Stimulated activated CD8-positive, alpha-beta memory T cell treated with anti-CD3 and anti-CD28 coated beads, Interleukin-4, amount 100 ng/mL, for 48 hours (primary cell): Measurements from ENCODE around the gene PROC.

Experiments
- DNase-seq: peaks from one replicate; pipeline ENCODE4 v3.0.0-alpha.2; 2020

Gene PROC

DNA sequence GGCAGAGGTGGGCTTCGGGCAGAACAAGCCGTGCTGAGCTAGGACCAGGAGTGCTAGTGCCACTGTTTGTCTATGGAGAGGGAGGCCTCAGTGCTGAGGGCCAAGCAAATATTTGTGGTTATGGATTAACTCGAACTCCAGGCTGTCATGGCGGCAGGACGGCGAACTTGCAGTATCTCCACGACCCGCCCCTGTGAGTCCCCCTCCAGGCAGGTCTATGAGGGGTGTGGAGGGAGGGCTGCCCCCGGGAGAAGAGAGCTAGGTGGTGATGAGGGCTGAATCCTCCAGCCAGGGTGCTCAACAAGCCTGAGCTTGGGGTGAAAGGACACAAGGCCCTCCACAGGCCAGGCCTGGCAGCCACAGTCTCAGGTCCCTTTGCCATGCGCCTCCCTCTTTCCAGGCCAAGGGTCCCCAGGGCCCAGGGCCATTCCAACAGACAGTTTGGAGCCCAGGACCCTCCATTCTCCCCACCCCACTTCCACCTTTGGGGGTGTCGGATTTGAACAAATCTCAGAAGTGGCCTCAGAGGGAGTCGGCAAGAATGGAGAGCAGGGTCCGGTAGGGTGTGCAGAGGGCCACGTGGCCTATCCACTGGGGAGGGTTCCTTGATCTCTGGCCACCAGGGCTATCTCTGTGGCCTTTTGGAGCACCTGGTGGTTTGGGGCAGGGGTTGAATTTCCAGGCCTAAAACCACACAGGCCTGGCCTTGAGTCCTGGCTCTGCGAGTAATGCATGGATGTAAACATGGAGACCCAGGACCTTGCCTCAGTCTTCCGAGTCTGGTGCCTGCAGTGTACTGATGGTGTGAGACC is at the start of gene PROC:
TSS of gene PROC (plus strand) at position 128 of the 812 bp plus-strand sequence. CDS start 1,516 bp downstream, outside the sequence.
- DNase-seq, result no peak

DNA sequence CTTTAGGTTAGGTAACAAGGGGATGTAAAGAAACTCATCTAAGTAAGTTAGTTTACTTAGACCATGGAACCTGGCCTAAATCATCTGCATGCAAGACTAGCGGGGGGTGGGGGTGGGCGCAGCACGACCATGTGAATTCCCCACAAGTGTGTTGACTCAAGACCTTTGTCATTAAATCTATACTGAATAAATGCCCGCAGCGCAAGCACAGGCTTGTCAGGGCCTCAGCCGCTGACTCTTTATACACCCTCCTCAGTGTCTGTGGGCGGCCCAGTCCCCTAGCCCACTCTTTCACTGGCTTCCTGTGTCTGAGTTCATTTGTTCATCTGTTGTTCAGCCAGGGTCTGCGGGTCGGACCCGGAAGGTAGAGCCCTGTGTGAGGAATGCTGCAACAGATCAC is 48.2 kb upstream of the PROC start:
- no peak for DNase-seq

DNA sequence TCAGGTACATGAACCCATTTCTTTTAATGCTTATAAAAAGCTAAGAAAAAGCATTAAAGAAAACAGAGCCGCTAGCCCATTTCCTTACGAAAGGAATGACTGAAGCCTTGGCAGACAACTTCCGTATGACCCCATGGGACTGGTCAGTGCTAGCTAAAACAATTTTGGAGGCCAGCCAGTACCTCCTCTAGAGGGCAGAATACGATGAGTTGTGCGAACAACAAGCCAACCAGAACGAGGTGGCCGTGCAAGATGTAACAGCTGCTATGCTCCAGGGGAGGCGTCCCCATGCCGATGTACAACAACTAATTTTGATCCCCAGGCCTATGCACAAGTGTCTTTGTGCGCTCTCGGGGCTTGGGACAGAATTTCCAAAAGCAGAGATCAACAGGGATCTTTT is 47.2 kb upstream of the PROC start:
- no peak for DNase-seq

DNA sequence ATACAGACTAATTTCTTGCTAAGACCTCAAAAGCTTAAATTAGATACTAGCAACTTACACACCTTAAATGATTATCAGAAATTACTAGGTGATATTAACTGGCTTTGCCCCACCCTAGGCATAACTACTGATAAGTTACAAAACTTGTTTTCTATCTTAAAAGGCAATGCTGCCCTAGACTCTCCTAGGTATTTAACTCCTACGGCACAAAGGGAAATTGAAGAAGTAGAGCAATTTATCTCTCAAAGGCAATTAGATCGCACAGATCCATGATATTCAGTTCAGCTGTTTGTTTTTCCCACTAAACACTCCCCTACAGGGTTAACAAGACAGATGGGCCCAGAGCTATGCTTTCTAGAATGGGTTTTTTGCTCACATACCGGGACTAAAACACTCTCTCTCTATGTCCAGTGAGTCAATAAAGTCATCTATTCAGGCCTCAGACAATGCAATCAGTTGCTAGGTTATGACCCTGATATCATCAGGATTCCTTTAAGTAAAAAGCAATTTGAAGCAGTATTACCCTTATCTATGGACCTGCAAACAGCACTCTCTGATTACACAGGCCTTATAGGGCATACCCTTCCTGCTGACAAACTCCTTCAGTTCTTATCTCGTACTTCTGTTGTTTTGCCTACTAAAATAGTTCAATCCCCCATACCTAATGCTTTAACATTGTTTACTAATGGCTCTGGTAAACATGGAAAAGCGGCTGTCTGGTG is 44.7 kb upstream of the PROC start:
- DNase-seq, result no peak

DNA sequence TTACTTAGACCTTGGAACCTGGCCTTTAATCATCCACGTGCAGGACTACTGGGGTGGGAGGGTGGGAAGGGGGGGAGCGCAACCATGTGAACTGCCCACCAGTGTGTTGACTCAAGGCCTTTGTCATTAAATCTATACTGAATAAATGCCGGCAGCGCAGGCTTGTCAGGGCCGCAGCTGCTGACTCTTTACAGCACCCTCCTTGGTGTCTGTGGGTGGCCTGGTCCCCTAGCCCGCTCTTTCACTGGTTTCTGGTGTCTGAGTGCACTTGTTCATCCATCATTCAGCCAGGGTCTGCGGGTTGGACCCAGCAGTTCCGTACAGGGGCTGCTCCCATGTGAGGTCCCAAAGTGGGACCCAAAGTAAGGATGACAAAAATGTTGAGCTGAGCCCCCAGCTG is 42.0 kb upstream of the PROC start:
- DNase-seq, result no peak

- DNase-seq, result no peak
These were observed 41.0 kb upstream of the PROC start for GRCh38 chr2:127377262-127377661.

GRCh38 chr2:127378720-127379119 is 39.5 kb upstream of the PROC start:
- no peak for DNase-seq

GRCh38 chr2:127379712-127380355 is 38.4 kb upstream of the PROC start:
- no peak for DNase-seq

- DNase-seq, result no peak
These were observed 36.5 kb upstream of the PROC start for GRCh38 chr2:127381762-127382161.

- no peak for DNase-seq
These were observed 35.4 kb upstream of the PROC start for GRCh38 chr2:127382831-127383230.

- no peak for DNase-seq
These were observed 33.7 kb upstream of the PROC start for GRCh38 chr2:127384529-127384928.

GRCh38 chr2:127386246-127386645 is 32.0 kb upstream of the PROC start:
- DNase-seq, result no peak

DNA sequence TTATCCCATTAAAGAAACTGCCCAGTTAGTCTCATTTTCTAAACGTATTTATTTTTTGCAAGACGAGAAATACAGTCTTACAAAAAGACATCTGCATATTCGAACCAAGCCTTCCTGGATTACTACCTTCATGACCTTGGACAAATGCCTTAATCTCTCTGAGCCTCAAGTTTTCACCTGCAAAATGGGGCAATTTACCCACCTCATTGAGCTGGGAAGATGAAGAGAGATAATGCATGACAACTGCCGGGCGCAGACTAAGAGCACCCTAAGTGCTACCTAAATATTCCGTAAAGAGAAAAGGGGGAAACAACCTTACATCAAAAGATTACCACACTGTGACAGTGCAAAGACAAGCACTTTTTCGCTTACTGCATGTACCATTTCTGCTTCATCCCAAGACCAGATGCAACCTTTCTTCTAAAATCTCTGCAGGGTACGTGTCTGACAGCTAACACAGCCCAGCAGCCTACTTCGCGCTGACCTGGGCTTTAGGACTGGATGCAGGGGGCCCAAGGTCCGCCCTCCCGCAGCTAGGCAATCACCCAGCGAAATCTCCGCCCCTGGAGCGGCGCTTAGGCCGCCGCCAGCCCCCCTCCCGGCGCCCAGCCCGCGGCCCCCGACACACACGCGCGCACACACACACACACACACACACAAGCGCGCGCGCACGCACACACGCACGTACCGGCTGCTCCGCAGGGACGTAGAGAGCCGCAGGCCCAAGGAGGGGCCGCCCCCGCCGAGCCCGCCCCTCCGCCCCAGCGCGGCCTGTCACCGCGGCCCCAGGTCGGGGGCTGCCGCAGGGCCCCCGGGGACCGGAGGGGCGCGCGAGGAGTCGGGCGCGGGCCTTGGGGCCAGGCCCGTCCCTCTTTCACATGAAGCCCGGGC is 31.2 kb upstream of the PROC start:
- DNase-seq, result peak; percentile 83

DNA sequence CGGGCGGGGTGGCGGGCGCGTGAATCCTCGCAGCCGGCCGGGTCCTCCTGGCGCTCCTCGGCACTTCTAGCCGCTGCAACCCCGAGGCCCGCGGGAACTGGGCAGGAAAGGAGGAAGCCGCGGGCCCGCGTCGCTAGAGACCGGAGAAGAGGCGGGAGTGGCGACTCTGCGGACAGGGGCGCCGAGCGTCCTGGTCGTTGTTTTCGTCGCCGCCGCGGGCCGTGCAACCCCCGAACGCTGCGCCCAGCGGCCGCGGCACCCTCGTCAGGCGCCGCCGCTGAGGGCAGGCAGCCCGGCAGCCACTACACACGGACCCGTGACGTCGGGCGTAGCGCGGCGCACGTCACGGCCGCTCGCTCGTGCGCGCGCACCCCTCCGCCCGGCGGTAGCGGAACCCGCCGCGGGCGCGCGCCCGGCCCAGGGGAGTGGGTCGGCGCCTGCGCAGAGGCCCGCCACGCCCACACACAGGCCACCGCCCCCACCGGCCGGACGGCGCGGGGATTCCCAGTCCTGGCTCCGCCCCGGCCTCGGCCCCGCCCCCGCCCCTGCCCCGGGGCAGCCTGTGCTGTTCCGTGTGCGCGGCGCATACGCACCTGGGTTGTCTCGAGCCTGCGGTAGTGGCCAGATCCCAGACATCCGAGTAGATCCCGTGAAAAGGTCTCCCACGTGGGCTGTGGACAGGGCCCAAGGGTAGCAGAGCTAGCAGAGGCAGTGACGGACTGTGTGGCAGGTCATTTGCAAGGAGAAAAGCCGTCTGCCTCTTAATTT is 30.4 kb upstream of the PROC start, which contains the start of gene MAP3K2:
TSS of gene MAP3K2 (minus strand) at position 321 of the 768 bp plus-strand sequence. CDS start 44,846 bp downstream, outside the sequence.
- DNase-seq, result peak; percentile 97

DNA sequence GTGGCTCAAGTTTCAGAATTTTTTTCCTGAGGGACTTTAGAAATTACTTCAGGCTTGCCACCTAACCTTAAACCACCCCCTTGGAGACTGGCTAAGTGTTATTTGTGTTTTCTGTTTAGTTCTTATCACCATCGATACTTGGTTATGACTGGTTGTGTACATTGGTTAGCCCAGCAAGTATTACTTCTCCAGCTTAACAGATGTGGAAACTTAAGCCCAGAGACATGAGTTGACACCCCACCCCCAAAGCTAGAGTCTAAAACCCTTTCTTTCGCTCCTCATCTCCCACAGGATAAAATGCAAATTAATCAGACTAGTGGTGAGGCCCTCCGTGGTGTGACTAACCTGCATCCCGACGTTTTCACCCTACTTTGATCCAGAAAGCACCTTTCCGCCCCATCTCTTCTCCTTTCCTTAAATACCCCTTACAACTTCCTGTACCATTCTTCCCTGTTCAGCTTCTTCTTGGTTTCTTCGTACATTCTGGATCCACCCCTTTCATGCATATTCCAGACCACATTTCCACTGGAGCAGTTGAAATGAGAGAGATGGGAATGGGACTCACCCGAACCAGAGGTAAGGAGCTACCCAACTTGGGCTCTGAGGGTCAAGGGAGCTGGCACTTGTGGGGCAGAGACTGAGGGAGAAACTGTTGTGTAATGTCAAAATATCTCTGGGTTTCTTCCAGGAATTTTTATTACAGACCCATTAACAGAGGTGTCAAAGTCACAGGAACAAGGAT is 29.6 kb upstream of the PROC start:
- DNase-seq, result no peak

GRCh38 chr2:127389778-127390435 is 28.3 kb upstream of the PROC start:
- DNase-seq, result no peak

GRCh38 chr2:127392133-127392827 is 25.9 kb upstream of the PROC start:
- no peak for DNase-seq

- no peak for DNase-seq
These were observed 25.2 kb upstream of the PROC start for GRCh38 chr2:127392828-127393578.

GRCh38 chr2:127394492-127394891 is 23.7 kb upstream of the PROC start:
- DNase-seq, result no peak
